GM18526 (cell line): Measurements from ENCODE around the gene KRTAP5-8.
"Not testable (repeated sequence)": the region's sequence is repeated elsewhere in the genome, so short reads cannot be mapped to it uniquely, and the experiment has no call there.

Experiments
- POLR2A ChIP-seq: IDR thresholded peaks from 3 replicates; pipeline ENCODE4 v1.6.1; 2011; ENCODE audit not compliant: insufficient read length; ENCODE audit errors: extremely low read depth

The KRTAP5-8 gene

DNA sequence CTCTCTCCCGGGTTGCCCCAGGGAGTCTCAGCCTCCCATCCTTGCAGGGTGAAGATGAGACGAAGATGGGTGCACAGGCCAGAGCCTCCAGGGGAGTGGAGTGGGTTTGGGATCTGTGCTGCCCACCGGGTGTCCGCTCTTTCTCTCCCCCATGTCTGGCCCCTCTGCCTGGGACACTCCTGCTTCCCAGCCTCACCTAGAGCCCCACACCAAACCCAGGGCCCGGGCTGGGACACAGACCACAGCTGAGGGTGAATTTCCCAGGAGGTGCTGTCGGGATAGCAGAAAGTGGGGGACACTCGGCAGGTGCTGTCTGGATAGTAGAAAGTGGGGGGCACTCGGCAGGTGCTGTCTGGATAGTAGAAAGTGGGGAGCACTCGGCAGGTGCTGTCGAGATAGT is 35.8 kb upstream of the KRTAP5-8 start:
- no peak for TF ChIP-seq POLR2A

GRCh38 chr11:71502871-71503435 is 34.9 kb upstream of the KRTAP5-8 start:
- no peak for TF ChIP-seq POLR2A

GRCh38 chr11:71504531-71504930 is 33.3 kb upstream of the KRTAP5-8 start:
- TF ChIP-seq POLR2A = no peak

- no peak for TF ChIP-seq POLR2A
Observed at GRCh38 chr11:71505001-71505400, 32.8 kb upstream of the KRTAP5-8 start.

GRCh38 chr11:71505781-71506180 is 32.0 kb upstream of the KRTAP5-8 start:
- no peak for TF ChIP-seq POLR2A

GRCh38 chr11:71507102-71507501 is 30.7 kb upstream of the KRTAP5-8 start:
- no peak for TF ChIP-seq POLR2A

- TF ChIP-seq POLR2A = no peak
Observed at GRCh38 chr11:71518506-71519471, 19.0 kb upstream of the KRTAP5-8 start.

DNA sequence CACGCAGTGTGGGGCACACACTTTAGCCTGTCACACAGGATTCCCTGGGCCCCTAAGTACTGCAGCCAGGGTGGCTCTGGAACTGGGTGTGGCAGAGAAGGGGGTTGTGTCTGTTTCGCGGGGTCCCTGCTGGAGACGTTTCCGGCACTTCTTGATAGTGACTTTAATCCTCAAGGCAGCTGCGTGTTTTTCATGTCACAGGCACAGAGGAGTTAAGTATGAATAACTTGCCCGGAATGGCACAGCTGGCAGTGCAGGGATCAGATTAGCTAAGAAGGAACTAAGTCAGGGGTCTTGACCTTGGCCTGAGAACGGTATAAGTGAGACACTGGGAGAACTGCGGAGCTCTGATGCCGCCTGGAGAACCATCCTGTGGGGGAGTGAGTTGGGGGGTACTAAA is 18.3 kb upstream of the KRTAP5-8 start:
- no peak for TF ChIP-seq POLR2A

DNA sequence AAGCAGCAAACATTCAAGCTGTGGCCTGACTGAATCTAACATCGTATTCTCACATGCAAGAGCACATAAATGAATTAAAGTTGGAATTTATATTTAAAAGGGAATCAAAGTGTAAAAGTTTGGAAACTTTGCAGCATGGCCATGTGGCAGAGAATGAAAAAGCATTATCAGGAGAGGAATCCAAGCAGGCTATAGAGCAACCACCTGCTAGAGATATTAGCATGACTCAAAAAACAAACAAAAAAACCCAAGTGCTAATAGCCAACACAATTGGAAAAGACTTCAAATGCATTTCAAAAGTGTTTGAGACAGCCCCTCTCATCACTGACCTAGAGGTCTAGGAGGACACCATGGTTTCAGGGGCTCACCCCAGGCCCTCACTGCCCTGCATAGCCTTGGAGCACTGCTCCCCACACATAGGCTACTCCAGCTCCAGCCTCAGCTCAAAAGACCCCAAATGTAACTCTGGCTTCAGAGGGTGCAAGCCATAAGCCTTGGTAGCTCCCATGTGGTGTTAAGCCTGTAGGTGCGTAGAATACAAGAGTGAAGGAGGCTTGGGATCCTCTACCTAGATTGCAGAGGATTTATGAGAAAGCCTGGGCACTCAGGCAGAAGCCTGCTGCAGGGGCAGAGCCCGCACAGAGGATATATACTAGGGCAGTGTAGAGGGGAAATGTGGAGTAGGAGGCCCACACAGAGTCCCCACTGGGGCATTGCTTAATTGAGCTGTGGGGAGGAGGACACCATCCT is 12.5 kb upstream of the KRTAP5-8 start:
- no peak for TF ChIP-seq POLR2A

- no peak for TF ChIP-seq POLR2A
Observed at GRCh38 chr11:71525938-71526495, 11.8 kb upstream of the KRTAP5-8 start.

DNA sequence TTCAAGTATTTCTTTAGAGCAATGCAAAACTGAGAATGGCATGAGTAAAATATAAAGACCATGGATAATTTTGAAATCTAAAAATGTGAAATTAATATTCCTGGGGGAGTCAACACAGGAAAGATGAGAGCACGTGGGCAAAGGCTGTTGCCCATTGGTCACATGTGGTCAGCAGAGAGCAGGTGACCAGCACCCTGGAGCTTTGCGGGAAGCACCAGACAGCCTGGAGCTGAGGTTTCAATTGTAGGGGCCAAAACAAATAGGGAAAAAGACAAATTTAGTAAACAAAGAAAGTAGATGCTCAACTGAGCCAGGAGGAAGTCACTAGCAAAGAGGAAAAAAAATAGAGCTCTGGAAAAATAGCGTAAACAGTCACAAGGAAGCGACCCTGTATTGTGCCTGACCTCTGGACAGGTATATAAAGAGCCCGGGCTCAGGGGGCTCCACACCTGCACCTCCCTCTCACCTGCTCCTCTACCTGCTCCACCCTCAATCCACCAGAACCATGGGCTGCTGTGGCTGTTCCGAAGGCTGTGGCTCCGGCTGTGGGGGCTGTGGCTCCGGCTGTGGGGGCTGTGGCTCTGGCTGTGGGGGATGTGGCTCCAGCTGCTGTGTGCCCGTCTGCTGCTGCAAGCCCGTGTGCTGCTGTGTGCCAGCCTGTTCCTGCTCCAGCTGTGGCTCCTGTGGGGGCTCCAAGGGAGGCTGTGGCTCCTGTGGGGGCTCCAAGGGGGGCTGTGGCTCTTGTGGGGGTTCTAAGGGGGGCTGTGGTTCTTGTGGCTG is 10.8 kb upstream of the KRTAP5-8 start, which contains the start of gene KRTAP5-7:
Gene KRTAP5-7, plus strand, starts transcription at position 472 of the 780 bp plus-strand sequence. Its CDS starts 34 bp downstream, at position 506.
- TF ChIP-seq POLR2A = not testable (repeated sequence)

DNA sequence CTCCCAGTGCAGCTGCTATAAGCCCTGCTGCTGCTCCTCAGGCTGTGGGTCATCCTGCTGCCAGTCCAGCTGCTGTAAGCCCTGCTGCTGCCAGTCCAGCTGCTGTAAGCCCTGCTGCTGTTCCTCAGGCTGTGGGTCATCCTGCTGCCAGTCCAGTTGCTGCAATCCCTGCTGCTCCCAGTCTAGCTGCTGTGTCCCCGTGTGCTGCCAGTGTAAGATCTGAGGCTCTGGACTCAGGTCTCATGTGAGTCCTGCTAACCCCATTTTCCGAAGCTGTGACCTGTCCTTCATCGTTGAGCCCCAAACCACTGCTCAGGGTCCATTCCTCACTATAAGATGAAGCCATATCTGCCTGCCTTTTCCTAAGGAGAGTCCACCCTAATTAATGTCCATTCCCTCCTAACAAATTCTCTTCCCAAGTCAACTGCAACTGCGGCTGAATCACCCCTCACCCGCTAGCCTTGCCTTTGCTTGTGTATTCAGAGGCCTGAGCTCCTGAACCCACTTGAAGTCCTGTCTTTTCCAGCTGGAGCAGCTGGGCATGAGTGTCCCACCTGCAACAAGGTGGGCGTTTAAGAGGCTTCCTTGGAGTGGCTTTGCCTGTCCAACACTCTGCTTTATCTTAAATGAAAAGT is 10.1 kb upstream of the KRTAP5-8 start:
- TF ChIP-seq POLR2A = no peak

GRCh38 chr11:71530602-71531001 is 7.2 kb upstream of the KRTAP5-8 start:
- no peak for TF ChIP-seq POLR2A

DNA sequence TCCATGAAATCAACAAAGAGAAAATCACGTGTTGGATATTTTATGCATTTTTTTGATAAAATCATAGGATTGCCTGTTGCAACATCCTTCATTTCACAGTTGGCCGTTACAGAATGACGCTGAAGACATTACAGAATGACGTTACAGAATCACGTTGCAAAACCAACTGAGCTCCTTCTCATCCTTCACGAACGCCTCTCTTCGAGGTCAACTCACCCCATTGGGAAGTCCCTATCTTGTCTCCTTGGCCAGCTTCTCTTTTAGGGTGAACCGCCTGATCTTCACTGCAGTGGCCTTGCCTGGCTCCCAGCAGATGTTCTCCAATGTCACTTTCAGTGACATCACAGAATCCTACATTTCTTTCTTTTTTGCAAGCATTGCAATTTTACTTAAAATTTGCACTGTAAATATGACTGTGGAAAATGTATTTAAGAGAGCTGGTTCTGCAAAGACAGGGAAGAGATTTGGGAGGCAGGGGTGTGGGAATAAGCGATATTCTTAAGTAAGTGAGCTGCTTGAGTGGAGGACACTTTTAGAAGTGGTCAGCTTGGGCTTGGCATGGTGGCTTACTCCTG is 5.7 kb upstream of the KRTAP5-8 start:
- no peak for TF ChIP-seq POLR2A

- TF ChIP-seq POLR2A = no peak
Observed at GRCh38 chr11:71535825-71536224, 2.0 kb upstream of the KRTAP5-8 start.
